ENCODE results near the gene LYZL6.

DNA sequence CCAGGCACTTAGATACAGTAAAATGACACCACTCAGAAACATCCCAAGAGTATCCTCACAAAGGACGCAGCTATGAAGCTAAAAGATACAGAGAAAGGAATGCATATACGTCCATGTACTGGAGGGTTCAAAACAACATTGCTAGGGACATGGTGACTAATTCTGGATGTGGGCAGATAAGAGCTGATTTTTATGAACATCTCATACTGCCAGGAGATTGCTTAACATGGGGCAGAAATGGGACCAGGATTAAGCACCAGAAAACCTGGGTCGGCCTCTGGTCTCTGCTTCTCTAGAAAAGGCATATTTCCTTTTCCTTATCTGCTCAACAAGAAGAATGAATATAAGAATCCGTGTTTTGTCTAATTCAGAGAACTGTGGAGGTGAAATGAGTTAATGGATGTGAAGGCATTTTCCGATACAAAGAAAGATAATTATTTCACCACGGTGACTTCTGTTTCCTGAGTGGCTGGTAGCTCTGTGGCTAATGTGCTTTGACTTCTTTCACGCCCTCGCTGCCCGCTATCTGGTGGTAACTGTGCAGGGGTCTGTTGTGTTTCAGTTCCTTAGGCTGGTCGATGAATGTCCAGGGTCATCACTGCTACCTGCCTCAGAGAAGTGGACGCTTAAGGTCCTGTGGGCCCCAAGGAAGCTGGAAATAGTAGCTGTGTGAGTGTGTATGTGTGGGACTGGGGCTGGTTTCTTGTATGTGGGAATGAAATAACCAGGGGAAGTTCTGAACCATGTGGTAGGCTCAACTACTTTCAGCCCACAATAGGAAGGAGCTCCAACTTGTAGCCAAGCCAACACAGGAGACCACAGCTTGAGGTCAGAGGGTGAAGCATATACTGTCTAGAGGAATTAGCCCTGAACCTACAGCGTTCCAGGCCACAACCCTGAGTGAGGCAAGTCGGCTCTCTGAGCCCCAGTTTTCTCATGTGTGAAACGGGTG lies 47.6 kb downstream of the LYZL6 start:
- TF ChIP-seq CTCF (IDR thresholded peaks at IDR 0.05; ENCODE audit: low read depth, low read length, poor library complexity, severe bottlenecking) (no peak), EZH2phosphoT487 (IDR thresholded peaks at IDR 0.05; ENCODE audit: borderline replicate concordance, low read length) (no peak)

All from DOHH2 (cell line).